Colonic mucosa (tissue), 4 donors: Measurements from ENCODE around the gene KAT6B. TPM values are rescaled to one million over a fixed set of nuclear protein-coding genes. Genes with fewer than 3 reads are reported as not detected.
"Not testable (repeated sequence)": the region's sequence is repeated elsewhere in the genome, so short reads cannot be mapped to it uniquely, and the experiment has no call there.

Experiments
- DNase-seq: peaks from one replicate; pipeline ENCODE4 v3.0.0-alpha.2; 2020
- H3K27ac ChIP-seq: fragments of 200-600 bp; one replicate; pipeline ENCODE4 v1.8.0; 2021
- H3K27me3 ChIP-seq: fragments of 200-600 bp; one replicate; pipeline ENCODE4 v1.8.0; 2021
- H3K36me3 ChIP-seq: fragments of 200-600 bp; one replicate; pipeline ENCODE4 v1.8.0; 2021
- H3K4me1 ChIP-seq: fragments of 200-600 bp; one replicate; pipeline ENCODE4 v1.8.0; 2021; ENCODE audit warnings: mild to moderate bottlenecking
- H3K4me3 ChIP-seq: fragments of 200-600 bp; one replicate; pipeline ENCODE4 v1.8.0; 2021
- H3K9ac ChIP-seq, 2 donors: one replicate each; pipeline ENCODE4 v1.7.0; 2013; ENCODE audit warnings: control low read depth in 2 of 2, low read depth in 2 of 2, low read length in 2 of 2
- H3K9me3 ChIP-seq: fragments of 200-600 bp; one replicate; pipeline ENCODE4 v1.8.0; 2021
- intact Hi-C: fragments of 100-400 bp; cut with DNase I; formaldehyde crosslinking; loops from one replicate; pipeline ENCODE4 v1.14.1; 2022
- total RNA-seq, 2 donors: library from RNA; stranded (reverse); fragmentation: NEBNext Ultra II Directional in 1 of 2; extraction: Animal tissue kit (Norgen Biotek cat#: 25700) in 1 of 2; gene quantifications; one replicate each; pipeline ENCODE4 v1.2.1, GENCODE V29; 2021
- TF ChIP-seq, protein P1 (sequence below): fragments of 200-600 bp; IDR thresholded peaks from one replicate; pipeline ENCODE4 v1.8.0; 2022; ENCODE audit warnings: antibody characterized with exemption, mild to moderate bottlenecking
- donor health status: healthy.
- donor health status: DM: no; HTN: no; CAD: no.
- donor health status: DM: no; HTN: no; CAD: no.

Gene KAT6B
- total RNA-seq, 2 donors from 2014 or later: 18.7 to 24.2 TPM

DNA sequence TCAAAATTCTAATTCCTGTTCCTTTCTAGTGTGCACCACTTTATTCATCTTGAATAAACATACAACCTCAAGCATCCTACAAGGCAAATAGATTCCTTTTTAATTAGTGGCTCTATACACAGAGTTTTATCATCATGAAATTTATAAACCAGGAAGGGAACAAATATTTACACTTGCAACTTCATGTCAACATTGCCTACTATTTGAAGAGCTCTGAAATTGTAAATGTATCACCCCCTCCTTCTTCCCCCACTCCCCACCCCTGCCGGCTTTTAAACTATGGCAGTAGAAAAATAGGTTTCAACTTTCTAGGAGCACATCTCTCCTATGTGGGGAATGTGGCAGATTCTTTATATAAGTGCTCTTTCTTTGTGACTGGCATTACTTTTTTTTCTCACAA is 49.6 kb downstream of the KAT6B start:
- intact Hi-C loops: no loop called here

DNA sequence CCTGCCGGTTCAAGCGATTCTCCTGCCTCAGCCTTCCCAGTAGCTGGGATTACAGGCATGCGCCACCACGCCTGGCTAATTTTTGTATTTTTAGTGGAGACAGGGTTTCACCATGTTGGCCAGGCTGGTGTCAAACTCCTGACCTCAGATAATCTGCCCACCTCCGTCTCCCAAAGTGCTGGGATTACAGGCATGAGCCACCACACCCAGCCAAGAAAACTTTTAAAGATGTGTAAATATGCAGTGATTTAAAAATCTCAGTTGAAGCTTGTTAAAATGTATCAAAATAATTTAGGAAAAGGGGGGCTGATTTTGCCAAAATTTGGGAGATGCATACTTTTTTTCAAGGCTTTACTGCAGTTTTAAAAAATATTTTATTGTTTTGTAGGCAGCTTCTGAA is 50.7 kb downstream of the KAT6B start:
- not testable (repeated sequence) for H3K4me1 ChIP-seq

More for the DNA sequence above, 49.6 kb downstream of the KAT6B start:
- TF ChIP-seq, protein P1, sequence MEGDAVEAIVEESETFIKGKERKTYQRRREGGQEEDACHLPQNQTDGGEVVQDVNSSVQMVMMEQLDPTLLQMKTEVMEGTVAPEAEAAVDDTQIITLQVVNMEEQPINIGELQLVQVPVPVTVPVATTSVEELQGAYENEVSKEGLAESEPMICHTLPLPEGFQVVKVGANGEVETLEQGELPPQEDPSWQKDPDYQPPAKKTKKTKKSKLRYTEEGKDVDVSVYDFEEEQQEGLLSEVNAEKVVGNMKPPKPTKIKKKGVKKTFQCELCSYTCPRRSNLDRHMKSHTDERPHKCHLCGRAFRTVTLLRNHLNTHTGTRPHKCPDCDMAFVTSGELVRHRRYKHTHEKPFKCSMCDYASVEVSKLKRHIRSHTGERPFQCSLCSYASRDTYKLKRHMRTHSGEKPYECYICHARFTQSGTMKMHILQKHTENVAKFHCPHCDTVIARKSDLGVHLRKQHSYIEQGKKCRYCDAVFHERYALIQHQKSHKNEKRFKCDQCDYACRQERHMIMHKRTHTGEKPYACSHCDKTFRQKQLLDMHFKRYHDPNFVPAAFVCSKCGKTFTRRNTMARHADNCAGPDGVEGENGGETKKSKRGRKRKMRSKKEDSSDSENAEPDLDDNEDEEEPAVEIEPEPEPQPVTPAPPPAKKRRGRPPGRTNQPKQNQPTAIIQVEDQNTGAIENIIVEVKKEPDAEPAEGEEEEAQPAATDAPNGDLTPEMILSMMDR: no peak
- Histone ChIP-seq H3K4me3 (no peak overlapping the region), H3K36me3 (no peaks in the 10 kb centered on the region), H3K27me3 (no peaks in the 10 kb centered on the region), H3K9ac (no peak overlapping the region), H3K4me1 (peaks cover 4% of the 10 kb centered on the region), H3K27ac (no peak overlapping the region), H3K9me3 (no peaks in the 10 kb centered on the region)
- DNase-seq: no peak

DNA sequence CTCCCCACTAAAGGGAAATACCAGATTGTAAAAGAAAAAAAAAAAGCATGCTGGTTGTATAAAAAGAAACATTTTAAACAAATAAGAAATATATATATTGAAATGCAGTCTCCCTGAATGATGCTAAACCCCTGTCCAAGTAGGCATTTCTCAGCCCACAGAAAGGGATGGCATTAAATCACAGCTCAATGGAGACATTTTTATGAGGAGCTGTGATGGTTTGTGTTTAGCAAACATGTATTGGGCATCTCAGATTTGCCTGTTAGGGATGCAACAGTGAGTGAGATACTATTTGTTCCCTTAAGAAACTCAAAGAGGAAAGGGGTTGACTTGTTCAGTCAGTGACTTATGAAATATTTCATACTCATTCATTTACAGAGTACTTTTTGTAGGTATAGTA is 51.5 kb downstream of the KAT6B start:
- H3K27ac ChIP-seq: no peak overlapping the region
- TF ChIP-seq, protein P1: no peak
- no peak overlapping the region for H3K9ac ChIP-seq
- no peaks in the 10 kb centered on the region for H3K9me3 ChIP-seq
- H3K27me3 ChIP-seq: no peaks in the 10 kb centered on the region
- DNase-seq: no peak
- H3K4me3 ChIP-seq: no peak overlapping the region
- peaks cover 4% of the 10 kb centered on the region for H3K4me1 ChIP-seq
- H3K36me3 ChIP-seq: no peaks in the 10 kb centered on the region
- intact Hi-C loops: no loop called here

More for the DNA sequence above, 50.7 kb downstream of the KAT6B start:
- intact Hi-C loops, H3K27me3 ChIP-seq, H3K9ac ChIP-seq, DNase-seq, H3K4me3 ChIP-seq, H3K27ac ChIP-seq, H3K9me3 ChIP-seq, H3K36me3 ChIP-seq: not testable (repeated sequence)

DNA sequence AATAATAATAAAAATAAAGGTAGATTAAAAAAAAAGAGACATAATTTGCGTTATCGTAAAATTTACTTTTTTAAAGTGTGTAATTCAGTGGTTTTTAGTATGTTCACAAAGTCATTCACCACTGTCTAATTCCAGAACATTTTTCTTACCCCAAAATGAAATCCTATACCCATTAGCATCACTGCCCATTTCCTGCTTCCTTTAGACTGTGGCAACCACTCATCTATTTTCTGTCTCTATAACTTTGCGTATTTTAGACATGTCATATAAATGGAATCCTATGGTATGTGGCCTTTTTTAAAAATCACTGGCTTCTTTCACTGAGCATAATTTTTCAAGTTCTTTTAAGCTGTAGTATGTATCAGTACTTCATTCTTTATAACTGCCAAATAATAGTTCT is 53.6 kb downstream of the KAT6B start:
- H3K36me3 ChIP-seq: no peaks in the 10 kb centered on the region
- H3K9ac ChIP-seq: no peak overlapping the region
- H3K4me1 ChIP-seq: peaks cover 4% of the 10 kb centered on the region
- no peak overlapping the region for H3K27ac ChIP-seq
- TF ChIP-seq, protein P1: no peak
- no peaks in the 10 kb centered on the region for H3K27me3 ChIP-seq
- no peaks in the 10 kb centered on the region for H3K9me3 ChIP-seq
- no peak for DNase-seq
- intact Hi-C loops: no loop called here
- H3K4me3 ChIP-seq: no peak overlapping the region

DNA sequence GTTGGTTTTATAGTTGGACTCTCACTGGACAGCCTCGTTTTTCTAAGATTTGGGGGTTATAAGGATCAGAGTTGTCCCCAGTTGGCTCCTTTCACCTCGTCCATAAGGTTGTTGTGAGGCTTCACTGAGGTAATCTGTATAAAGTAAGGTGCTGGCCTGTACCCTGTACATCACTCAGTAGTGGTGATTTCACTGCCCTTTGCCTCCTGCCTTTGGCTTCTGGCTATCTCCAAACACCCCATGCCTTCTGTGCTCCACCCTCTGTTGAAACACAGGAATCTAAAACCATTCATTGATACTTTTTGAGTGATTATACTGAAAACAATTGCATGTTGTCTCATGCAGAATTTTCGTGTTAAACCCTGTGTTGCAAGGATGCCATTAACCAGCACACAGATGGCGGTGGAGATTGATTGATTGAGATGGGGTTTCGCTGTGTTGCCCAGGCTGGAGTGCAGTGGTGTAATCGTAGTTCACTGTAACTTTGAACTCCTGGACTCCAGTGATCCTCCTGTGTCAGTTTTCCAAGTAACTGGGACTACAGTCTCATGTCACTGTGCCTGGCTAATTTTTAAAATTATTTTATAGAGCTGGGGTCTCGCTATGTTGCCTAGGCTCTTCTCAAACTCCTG is 55.0 kb downstream of the KAT6B start:
- intact Hi-C loops: no loop called here
- TF ChIP-seq, protein P1: no peak
- Histone ChIP-seq H3K4me1 (no peaks in the 10 kb centered on the region), H3K4me3 (no peak overlapping the region), H3K36me3 (no peaks in the 10 kb centered on the region), H3K9me3 (no peaks in the 10 kb centered on the region), H3K27me3 (no peaks in the 10 kb centered on the region), H3K27ac (no peak overlapping the region), H3K9ac (no peak overlapping the region)
- no peak for DNase-seq

DNA sequence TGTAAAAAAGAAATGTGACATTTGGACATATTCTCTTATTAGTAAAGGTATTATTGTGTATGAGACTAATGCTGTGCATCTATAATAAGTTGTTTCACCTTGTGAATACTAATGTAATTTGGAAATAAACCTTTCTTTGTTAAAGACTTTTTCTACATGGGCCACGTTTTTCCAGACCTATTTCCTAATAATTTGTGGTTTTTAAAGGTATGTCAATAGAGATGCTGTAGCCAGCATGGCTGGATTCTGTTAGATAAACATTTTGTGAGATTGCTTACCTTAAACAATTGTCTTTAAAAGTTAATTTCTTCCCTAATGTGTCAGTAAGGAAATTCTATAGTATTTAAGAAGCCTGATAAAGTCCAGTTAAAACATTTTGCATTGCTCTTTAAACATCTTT is 56.0 kb downstream of the KAT6B start:
- no peak overlapping the region for H3K9ac ChIP-seq
- no peaks in the 10 kb centered on the region for H3K9me3 ChIP-seq
- TF ChIP-seq, protein P1: no peak
- H3K4me1 ChIP-seq: no peaks in the 10 kb centered on the region
- no peak for DNase-seq
- no peaks in the 10 kb centered on the region for H3K36me3 ChIP-seq
- H3K27ac ChIP-seq: no peak overlapping the region
- intact Hi-C loops: no loop called here
- no peak overlapping the region for H3K4me3 ChIP-seq
- H3K27me3 ChIP-seq: no peaks in the 10 kb centered on the region
